GM21447 (cell line): ENCODE measurements around the gene CGA.

Source experiments
- ATAC-seq: cut with Tn5 transposase; IDR thresholded peaks from one replicate; pipeline ENCODE4 v1.9.1; 2021; ENCODE audit not compliant: unreplicated experiment

CGA gene

DNA sequence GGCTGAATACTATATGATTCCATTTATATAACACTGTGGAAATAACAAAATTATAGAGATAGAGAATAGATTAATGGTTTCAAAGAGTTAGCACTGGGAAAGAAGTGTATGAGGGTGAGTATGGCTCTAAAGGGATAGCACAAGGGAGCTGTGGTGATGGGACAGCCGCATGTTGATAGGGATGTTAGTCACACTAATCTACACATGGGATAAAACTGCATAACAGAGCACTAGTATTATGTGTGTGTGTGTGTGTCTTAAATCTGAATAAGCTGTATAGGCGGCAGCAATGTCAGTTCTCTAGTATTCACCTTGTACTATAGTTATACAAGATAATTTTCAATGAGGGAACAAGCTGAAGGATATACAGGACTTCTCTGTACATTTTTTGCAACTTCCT is 5.8 kb downstream of the CGA start:
- ATAC-seq, result no peak

DNA sequence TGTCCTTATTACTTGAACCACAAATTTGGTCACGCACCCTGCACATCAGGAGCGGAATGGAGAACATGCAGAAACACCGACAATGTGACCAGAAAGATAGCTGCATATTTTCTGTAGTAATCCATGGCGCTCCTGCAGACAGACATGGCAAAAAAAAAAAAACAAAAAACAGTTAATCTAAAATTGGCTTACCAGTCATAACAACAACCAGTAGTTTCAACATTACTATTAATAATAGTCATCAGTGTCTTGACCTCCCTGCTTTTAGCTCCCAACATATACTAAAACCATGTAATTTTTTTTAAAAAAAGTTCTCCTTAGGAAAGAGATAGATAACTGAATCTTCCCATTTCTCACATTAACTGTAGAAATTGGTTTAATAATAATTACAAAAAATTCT is 6.8 kb downstream of the CGA start:
- no peak for ATAC-seq

DNA sequence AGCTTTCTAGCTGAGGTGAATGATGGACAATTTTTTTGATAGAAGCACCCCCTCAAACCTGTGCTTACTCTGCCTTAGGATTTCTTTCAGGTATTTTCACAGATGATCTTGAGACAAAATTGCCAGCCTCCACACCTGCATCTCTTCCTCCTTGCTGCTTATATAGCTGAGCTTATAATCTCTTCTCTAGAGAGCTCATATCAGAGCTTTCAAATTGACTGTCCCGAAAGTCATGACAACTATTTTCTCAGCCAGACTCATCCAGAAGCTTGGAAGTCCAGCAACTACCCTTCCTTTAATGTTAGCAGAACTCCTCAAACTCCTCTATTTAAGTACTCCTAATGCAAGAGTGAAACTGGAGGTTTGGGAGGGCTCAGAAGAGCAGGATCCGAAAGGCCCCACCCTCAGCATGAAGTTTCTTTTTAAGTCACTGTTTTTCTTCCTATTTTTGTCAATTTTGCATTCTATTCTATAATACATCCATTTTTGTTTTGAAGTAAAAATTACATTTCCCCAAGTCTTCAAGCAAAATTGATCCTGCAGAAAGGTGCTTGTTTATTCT is 12.7 kb downstream of the CGA start:
- no peak for ATAC-seq

DNA sequence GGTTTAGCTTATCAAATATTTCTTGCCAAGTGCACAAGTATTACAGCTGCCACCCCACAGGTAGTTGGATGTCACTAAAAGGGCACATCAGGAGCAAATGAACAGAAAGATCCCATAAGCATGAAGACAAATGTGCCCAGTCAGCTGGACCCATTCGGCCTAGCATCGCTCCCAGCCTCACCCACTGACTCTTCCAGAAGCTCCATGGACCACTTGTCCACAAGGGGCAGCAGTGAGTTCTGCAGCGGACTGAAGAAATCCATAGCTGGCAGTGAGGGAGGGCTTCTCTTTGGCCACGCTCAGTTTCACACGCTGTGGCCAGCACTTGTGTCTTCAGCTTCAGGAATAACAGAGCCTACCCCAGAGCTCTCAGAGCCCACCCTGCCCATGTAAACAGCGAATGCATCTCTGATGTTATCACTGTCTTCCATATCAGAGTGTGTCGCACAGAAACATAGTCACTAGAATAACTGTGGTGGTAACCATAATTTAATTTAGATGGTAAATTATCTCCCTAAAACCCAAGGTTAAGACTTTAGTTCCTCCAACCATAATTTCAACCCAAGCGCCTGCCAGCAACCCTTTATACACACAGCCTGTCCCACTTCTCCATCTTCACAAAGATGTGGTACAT is 15.8 kb downstream of the CGA start:
- peak; percentile 67 for ATAC-seq

DNA sequence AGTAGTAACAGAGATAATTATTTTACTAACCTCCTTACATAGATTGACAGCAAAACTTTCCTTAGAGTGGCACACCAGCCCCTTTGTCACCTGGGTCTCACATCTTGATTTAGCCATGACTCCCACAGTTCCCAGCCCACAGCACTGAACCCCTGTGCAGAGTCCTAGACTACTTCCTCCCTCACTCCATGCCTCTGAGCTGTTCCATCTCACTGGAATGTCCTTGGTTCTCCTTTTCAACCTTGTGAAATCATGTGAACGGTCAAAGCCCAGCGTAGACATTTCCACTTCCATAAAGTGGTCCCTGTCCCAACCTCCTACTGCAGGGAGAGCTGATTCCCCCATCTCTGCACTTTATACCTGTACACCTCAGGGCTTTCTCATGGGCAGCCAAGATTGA is 19.7 kb downstream of the CGA start:
- ATAC-seq, result no peak

DNA sequence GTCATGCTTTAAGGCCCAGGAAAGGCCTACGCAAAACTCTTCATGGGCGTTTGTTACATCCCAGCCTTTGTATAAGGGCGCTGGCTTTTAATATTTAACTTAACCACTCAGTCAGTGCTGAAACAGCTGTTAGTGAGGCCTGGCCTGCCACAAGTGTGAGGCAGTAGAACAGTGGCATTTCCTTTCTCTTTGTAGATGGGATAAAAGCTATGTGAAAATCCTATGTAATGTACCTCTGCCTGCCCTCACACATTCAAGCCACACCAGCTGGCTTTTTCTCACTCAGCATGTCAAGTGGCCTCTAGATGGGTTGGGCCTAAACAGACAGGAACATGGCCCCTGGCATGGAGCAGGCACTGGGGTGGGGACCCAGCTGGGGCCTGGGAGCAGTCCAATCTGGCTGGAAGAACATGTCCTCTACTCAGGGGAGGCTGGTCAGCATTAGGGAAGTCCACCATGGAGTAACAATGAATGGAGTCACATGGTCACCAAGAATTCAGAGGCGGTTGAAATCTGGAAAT is 20.7 kb downstream of the CGA start:
- no peak for ATAC-seq

DNA sequence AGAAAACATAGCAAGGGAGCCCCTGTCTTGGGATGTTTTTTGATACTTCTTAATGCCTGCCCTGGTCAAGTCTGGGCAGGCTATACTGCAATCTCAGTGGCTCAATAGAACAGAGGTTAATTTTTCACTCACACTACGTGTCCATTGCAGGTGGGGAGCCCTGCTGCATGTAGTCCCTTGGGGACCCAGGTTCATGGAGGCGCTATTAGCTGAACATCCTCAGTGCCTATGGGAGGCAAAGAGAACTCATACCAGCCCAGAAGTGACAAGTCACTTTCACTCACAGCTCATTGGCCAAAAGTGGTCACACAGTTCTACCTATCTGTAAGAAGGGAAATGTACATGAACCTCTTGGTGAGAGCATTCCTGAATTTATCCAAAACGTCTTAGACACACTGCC is 23.2 kb downstream of the CGA start:
- no peak for ATAC-seq

DNA sequence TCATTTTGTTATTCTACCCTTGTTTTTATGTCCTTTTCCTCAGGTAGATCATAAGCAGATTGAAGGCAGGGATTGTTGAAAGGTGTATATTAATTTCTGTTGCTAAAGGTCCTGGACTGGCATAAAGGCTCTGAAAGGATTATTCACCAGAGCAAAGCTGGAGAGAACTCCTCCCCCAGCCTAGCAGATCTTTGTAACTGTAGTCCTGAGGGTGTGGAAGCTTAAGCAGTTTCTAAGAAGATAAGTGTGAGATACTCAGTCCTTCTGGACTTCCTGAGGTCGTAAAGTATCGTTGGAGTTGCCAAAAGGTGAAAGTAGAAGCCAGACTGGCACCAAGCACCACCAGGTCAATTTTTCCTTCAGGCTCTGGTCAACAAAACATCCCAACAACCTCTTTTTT is 24.2 kb downstream of the CGA start:
- no peak for ATAC-seq

DNA sequence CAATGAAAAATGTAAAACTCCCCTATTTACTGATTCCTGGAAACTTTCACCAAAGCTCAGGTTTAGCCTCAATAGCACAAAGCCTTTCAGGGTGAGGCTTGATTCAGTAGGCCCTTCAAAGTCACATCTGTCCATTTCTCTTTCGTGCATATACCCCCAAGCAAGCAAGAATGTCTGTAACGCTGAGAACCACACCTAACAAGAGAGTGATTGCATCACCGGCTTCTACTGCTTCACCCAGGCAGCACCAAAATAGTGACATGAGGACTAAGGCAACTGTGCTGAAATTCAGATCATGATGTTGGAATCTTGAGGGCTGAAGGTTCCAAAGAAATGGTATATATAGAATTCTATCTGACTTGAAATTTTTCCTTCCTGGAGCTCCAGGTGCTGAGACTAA is 26.1 kb downstream of the CGA start:
- ATAC-seq, result no peak

DNA sequence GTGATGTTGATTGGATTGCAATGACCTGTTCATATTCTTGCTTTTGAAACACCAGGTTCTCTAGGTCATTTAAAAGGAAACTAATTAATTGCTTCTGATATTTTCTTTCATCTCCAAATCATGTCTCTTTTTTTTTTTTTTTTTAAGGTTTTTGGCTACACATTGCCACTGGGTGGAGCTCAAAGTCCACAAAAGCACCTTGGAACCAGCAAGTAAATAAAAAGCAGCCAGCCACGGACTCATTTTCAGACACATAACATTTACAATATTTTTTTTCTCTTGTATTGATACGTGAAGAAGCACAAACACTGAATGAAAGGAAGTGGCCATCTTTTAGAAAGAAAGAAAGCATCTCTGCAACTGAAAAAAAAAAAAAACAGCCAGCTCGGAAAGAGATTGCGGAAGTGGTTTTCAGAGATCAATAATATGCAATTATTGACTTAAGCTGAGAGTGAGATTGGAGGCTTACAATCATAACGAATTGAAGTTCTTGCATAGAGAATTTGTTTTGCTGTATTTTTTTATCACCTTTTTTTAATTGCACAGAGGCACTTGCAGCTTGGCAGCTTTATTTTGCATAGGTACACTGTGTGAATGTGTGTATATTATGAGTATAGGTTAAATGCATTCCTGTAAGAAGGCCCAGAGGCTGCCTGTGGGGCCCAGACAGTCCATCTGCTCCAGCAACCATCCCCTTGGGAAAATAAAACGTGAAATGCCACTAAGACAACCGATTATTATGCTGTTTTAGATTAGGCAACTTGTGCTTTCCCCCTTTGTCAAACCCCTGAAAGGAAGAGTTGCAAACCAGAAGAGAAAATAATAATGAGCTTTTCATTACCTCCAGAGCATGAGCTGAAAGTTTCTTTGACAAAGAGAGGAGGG is 28.2 kb downstream of the CGA start:
- ATAC-seq, result no peak

DNA sequence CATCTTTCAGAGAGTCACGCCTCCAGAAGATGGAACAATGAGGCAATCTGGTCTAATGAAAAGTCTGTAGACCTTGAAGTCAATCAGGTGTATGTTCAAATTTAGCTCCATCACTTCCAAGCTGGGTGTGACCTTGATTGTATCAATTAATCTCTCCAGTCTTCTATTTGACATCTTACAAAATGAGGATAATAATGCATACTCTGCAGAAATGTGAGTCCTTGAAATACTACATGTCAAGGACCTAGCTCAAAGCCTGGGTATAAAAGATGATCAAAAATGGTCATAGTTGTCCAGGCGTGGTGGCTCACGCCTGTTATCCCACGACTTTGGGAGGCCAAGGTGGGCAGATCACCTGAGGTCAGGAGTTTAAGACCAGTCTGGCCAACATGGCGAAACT is 29.8 kb downstream of the CGA start:
- no peak for ATAC-seq

DNA sequence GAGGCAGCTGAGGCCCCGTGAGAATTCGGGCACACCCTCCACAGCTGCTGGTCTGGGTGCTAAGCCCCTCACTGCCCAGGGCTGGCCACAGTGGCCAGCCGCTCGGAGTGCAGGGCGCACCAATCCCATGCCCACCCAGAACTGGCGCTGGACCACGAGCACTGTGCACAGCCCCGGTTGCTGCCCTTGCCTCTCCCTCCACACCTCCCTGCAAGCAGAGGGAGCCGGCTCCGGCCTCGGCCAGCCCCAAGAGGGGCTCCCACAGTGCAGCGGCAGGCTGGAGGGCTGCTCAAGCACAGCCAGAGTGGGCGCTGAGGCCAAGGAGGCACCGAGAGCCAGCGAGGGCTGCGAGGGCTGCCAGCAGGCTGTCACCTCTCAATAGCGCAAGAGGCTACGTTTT is 35.0 kb downstream of the CGA start:
- ATAC-seq, result no peak

DNA sequence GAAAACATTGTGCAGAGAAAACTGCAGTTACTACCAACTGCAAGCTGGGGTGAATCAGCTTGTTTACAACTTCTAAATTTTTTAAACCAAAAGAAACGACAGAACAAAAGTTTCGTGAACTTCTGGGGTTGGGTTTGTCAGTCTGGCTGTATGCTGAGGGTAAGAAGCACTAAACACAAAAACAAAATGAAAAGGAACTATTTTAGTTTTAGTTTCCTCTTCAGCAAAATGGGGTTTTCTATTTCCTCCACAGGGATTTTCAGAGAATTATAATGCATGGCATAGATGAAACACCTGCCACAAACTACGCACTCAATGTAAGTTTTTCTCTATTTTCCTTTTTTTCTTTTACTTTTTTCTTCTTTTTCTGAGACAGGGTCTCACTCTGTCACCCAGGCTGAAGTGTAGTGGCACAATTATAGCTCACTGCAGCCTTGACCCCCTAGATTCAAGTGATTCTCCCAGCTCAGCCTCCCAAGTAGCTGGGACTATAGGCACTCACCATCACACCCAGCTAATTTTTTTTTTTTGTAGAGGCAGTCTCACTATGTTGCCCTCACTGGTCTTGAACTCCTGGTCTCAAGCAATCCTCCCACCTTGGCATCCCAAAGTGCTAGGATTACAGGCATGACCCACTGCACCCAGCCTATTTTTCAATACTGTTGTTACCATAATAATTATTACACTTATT is 40.6 kb downstream of the CGA start:
- peak; percentile 66 for ATAC-seq

DNA sequence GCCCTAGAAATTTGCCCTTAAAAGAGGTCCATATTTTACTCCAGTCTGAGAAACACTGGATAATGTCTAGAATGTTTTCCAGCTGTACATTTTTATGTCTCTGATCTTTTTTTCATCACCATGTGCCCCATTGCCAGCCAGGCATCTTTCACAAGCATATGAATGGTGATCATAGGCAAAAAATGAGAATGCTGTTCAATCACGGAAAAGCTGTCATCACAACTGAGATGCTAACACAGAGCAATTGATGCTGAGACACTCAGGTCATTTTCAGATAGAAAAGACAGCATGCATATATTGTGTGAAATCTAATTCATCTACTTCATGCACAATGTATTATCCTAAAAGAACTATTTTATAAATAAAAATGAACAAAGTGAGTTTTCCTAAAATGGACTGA is 41.6 kb downstream of the CGA start:
- ATAC-seq, result no peak

DNA sequence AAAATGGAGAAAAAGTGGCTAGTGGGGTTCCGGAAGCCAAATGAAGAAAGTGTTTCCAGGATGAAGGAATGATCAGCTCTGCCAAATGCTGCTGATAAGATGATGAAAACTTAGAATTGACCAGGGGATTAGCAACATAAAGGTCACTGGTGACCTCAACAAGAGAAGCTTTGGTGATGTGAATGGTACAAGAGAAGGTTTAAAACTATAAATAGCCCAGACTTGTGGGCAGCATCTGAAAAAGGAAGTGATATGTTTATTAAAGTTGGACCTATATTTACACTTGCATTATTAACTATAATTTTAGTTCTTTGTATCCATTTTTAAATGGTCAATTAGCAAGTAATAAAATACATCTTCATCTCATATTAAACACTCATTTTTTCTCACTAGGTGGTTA is 45.1 kb downstream of the CGA start:
- no peak for ATAC-seq

DNA sequence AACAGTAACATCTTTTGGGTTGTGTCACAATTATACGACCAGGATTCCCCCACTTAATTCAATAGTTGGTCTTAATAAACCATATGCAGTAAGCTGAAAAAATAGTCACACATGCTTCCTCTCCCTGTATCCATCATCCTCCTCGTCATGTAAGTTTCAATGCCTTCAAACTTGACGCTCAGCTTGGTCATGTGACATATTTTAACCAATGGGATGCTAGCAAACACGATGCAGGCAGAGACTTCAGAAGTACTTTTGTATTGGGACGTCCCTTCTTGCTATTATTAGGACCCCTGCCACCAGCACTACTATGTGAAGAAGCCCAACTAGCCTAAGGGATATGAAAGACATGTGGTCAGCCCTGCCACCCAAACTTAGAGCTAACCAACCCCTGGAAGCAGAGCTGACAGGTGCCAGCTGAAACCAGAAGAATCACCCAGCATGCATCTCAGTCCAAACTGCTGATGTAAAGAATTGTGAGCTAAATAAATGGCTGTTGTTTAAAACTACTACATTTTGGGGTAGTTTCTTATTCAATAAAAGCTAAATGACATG is 49.3 kb downstream of the CGA start:
- ATAC-seq, result no peak

DNA sequence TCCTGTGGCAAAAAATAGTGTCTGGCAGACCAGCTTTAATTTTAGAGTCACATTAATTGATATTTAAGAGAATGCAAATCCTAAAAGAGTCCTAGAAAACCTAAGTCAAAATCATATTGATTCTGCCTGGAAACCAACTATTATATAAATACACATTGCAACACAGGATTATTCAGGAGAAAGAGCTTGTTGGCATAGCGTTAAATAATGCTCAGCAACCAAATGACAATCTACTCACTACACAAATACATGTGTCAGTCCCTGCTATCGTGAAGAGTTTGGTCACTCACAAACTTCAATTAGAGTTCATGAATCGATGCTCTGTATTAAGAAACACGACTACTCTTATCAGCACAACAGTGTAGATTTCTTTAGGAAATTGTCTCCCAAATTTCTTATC is 54.2 kb downstream of the CGA start:
- ATAC-seq, result no peak
